Spleen (tissue), 7 donors: Measurements from ENCODE around the gene DSCAML1.

ENCODE experiments used
- CTCF ChIP-seq, 11 experiments: fragments of 200-600 bp in 7 of 11; fragments of 450-650 bp in 4 of 11; sonication (generic) in 4 of 11; IDR thresholded peaks in 8 of 11; conservative IDR thresholded peaks in 3 of 11; 1 replicate in 7 of 11; 2 replicates in 4 of 11; pipeline versions ENCODE4 v1.4.0 to v1.8.0; 2016 to 2021; ENCODE audit warnings: antibody characterized with exemption in 11 of 11, inconsistent platforms in 4 of 11, mild to moderate bottlenecking in 1 of 11
- POLR2AphosphoS5 ChIP-seq, 3 donors: sonication (generic); formaldehyde crosslinking; IDR thresholded peaks; one replicate each; pipeline ENCODE4 v1.5.1; 2017; ENCODE audit warnings: antibody characterized with exemption in 3 of 3
- donor health status: DM: no; HTN: no; CAD: no; lungs with moderate emphysema.
- donor health status: DM: no; HTN: no; CAD: no.
- donor health status: DM: no; HTN: no; CAD: no.

- TF ChIP-seq POLR2AphosphoS5 (IDR thresholded peaks at IDR 0.05), result no peak
- TF ChIP-seq CTCF (IDR thresholded peaks at IDR 0.05 in 8 of 11, conservative IDR thresholded peaks at IDR 0.05 in 3 of 11), result no peak
Observed at GRCh38 chr11:117610901-117611300, 186.1 kb downstream of the DSCAML1 start.
